Left colon (tissue), 2 donors: ENCODE results near the gene SCNN1B. TPM values are rescaled to one million over a fixed set of nuclear protein-coding genes. Genes with fewer than 3 reads are reported as not detected.
"Not testable (repeated sequence)": the region's sequence is repeated elsewhere in the genome, so short reads cannot be mapped to it uniquely, and the experiment has no call there.

ENCODE experiments used
- ATAC-seq: fragments of 200-7000 bp; cut with Tn5 transposase; one replicate; pipeline ENCODE4 v1.9.1; 2020; ENCODE audit warnings: mild to moderate bottlenecking, moderate library complexity
- DNase-seq, 2 donors: peaks; one replicate each; pipeline ENCODE4 v3.0.0-alpha.2; 2020
- intact Hi-C, 2 donors: fragments of 100-400 bp; cut with DNase I in 1 of 2; cut with micrococcal nuclease in 1 of 2; formaldehyde crosslinking; loops; one replicate each; pipeline versions ENCODE4 v1.11.2 to v1.14.0; 2022; cut with DNase I, micrococcal nuclease
- long read RNA-seq: library from polyadenylated mRNA; unstranded; transcript quantifications from one replicate; pipeline ENCODE4 v2.0.0, GENCODE V29; 2021
- total RNA-seq, 2 donors: library from RNA; stranded (reverse); fragmentation: NEBNext Ultra II Directional; extraction: Animal tissue kit (Norgen Biotek cat#: 25700); gene quantifications; one replicate each; pipeline ENCODE4 v1.2.1, GENCODE V29; 2021
- donor health status: DM: no; HTN: no; CAD: no.
- donor health status: DM: yes; HTN: yes; CAD: no.

SCNN1B gene
- 100 to 1,000 TPM; 322 to 715 TPM for total RNA-seq
- long read RNA-seq, transcript SCNN1B-202 (13 exons, 2,597 nt), result major isoform, 189 of 958 reads
- long read RNA-seq, transcript SCNN1B-207 (11 exons, 1,825 nt), result minor isoform, 15 of 958 reads
- long read RNA-seq, partial matches to known transcripts, result 631 of 958 reads
- long read RNA-seq, other reads (novel, unspliced or antisense), result 122 of 958 reads

DNA sequence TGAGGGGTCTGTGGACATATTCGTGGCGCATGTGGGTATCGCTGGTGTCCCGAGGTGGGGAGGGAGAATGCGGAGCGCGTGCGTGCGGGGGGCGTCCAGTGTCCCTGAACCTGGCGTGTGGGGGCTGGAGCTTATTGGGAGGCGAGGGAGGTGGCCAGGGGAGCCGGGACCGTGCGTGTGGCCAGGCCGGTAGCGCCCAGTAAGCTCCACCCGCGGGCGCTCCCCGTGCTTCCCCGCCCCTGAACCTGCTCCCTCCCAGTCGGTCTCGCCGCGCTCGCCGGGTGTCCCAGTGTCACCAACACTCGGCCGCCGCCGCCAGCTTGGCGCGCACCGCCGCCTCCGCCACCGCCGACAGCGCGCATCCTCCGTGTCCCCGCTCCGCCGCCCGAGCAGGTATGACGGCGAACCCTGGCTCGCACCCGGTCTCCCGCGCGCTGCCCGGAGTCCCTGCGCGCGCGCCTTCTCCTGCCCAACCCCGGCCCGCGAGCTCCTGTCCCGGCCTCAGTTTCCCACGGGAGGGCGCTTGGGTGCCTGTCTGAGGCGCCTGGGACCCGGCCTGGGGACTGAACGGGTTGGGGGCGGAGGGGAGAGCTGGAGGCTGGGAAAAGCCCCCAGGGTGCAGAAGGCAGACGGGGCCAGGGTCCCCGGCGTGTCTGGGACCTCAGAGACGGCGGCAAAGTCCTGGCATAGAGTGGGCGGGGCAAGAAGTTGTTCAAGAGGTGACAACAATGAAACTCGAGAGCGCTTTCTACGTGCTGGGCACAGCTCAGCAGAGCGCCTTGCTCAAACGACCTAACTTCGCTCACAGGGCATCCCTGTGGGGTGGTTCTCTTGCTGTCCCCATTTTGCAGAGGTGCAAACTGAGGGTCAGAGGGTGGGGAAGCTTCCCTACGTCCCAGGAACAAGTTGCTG lies at the start of gene SCNN1B:
SCNN1B (plus strand) TSS at position 258 of the 912 bp plus-strand sequence. CDS start 46,298 bp downstream, outside the sequence.
- DNase-seq (peak; percentile 77 to 80), ATAC-seq (peak; percentile 92)
- intact Hi-C loops, result no loop called here

GRCh38 chr16:23252310-23252709 lies 49.8 kb upstream of the SCNN1B start:
- DNase-seq (no peak), ATAC-seq (no peak)
- intact Hi-C loops, result no loop called here

GRCh38 chr16:23253650-23254049 lies 48.5 kb upstream of the SCNN1B start:
- ATAC-seq, intact Hi-C loops, DNase-seq: not testable (repeated sequence)

- no peak for ATAC-seq
- intact Hi-C loops, result no loop called here
- DNase-seq, result no peak
Observed at GRCh38 chr16:23254338-23254737, 47.8 kb upstream of the SCNN1B start.

DNA sequence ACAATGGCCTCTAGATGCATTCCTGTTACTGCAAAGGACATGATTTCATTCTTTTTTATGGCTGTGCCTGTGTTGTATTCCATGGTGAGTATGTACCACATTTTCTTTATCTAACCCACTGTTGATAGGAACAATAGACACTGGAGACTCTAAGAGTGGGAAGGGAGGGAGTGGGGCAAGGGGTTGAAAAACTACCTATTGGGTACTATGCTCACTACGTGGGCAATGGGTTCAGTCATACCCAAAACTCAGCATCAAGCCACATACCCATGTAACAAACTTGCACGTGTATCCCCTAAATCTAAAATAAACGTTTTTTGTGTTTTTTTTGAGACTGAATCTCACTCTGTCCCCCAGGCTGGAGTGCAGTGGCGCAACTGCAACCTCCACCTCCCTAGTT lies 47.1 kb upstream of the SCNN1B start:
- ATAC-seq, result no peak
- DNase-seq, result no peak
- intact Hi-C loops, result no loop called here

DNA sequence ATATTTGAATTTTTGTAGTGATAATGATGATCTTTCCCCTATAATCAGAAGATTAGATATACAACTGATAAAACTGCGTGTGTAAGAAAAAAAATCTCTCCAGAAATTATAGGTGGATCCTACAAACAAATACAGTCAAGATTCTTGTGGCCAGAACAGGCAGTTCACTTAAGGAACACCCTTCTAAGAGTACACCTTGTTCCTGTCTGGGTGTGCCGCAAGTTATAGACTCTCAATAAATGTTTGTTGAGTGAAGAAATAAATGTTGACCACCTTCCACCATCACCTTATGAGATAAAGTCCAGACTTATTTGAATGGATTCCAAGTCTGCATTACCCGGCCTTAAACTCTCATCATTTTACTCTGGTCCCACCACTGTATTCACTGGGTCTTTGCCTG lies 45.7 kb upstream of the SCNN1B start:
- peak; percentile 79 for ATAC-seq
- intact Hi-C loops, result no loop called here

GRCh38 chr16:23257682-23258081 lies 44.4 kb upstream of the SCNN1B start:
- intact Hi-C loops, result no loop called here
- DNase-seq (no peak), ATAC-seq (peak; percentile 14)

More for the DNA sequence above, 45.7 kb upstream of the SCNN1B start:
- peak in 1 of 2 donors; percentile 53 for DNase-seq

- ATAC-seq (peak; percentile 55), DNase-seq (peak in 1 of 2 donors; percentile 69)
- intact Hi-C loops, result no loop called here
Observed at GRCh38 chr16:23258919-23259237, 43.2 kb upstream of the SCNN1B start.

DNA sequence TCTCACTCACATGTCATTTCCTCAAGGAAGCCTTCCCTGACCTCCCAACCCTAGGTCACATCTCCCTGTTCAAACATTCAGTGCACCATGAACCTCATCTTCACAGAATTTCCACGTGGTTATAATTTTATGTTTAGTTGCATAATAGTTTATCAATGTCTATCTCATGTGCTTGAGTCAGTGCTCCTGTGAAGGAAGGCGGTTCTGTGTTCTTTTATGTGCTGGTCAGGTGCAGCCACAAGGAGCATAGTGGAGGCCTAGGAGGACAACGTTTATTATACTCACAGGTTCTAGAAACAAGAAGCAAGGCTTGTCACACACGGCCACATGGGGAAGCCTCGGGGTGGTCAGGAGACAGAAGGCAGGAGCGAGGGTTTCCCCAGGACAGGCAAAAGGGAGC lies 34.5 kb upstream of the SCNN1B start:
- ATAC-seq (peak; percentile 69), DNase-seq (no peak)
- intact Hi-C loops, result no loop called here

DNA sequence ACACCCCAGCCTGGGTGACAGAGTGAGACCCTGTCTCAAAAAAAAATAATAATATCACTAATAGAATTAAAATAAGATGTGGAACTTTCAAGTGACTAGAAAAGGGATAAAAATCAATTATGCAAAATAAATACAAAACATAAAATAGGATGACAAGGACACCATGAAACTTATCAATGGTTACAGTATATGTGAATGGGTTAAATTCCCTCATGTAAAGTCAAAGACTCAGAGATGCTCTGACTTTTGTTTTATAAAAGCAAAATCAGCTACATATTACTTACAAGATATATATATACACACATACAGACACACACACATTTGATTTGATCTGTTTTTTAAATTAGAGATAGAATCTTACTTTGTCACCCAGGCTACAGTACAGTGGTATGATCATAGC lies 33.5 kb upstream of the SCNN1B start:
- intact Hi-C loops, result no loop called here
- DNase-seq, result no peak
- ATAC-seq, result no peak

DNA sequence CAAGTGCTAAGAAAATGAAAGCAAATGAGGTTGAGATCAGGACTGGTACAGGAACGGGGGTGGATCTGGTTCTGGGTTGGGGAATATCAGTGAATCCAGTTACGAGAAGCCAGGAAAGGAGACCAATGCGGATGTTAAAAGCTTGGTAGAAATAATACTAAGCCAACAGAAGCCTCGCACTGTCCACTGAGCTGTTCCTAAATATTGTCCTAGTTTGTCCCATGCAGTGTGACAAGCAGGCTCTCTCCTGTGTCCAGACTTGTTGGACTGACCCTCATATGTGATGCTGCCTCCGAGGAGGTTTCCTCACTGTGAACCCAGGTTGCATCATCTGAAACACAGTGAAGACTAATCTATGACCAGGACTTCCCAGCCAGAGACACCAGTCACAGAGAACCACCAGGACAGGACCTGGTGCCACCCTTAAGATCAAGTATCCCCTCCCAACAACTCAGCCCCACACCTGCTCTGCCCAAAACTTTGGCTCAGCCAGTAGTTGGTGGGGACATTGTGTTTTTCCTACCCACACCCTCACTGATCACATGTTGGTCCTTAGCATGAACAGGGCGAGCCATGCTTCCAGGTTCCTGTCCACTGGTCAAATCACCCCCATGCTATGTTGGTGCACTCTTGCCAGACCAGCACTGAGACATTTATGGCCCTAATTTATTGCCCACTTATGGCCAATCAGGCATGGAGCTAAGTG lies 32.7 kb upstream of the SCNN1B start:
- ATAC-seq, result peak; percentile 34
- intact Hi-C loops, result no loop called here
- DNase-seq, result no peak

DNA sequence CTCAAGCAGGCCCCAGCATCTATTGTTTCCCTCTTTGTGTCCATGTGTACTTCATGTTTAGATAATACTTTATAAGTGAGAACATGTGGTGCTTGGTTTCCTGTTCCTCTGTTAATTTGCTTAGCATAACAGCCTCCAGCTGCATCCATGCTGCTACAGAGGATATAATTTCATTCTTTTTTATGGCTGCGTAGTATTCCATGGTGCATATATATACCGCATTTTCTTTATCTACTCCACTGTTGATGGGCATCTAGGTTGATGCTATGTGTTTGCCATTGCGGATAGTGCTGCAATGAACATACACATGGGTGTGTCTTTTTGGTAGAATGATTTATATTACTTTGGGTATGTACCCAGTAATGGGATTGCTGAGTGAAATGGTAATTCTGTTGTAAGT lies 31.4 kb upstream of the SCNN1B start:
- ATAC-seq, result no peak
- DNase-seq, result no peak
- intact Hi-C loops, result no loop called here

GRCh38 chr16:23274968-23275367 lies 27.1 kb upstream of the SCNN1B start:
- DNase-seq, result no peak
- ATAC-seq, result peak; percentile 63
- intact Hi-C loops, result no loop called here

GRCh38 chr16:23276821-23277220 lies 25.3 kb upstream of the SCNN1B start:
- intact Hi-C loops, result no loop called here
- ATAC-seq (no peak), DNase-seq (no peak)

GRCh38 chr16:23278031-23278430 lies 24.1 kb upstream of the SCNN1B start:
- intact Hi-C loops, result no loop called here
- DNase-seq, result no peak
- ATAC-seq, result no peak

- DNase-seq (no peak), ATAC-seq (peak; percentile 42)
Observed at GRCh38 chr16:23279721-23280153, 22.4 kb upstream of the SCNN1B start.

GRCh38 chr16:23280483-23280967 lies 21.6 kb upstream of the SCNN1B start:
- ATAC-seq (peak; percentile 45), DNase-seq (no peak)
- intact Hi-C loops, result no loop called here

More at GRCh38 chr16:23279721-23280153, 22.4 kb upstream of the SCNN1B start:
- intact Hi-C loops, result no loop called here

- intact Hi-C loops, result no loop called here
- no peak for DNase-seq
- ATAC-seq, result peak; percentile 9
Observed at GRCh38 chr16:23282568-23282967, 19.5 kb upstream of the SCNN1B start.

GRCh38 chr16:23283571-23283970 lies 18.5 kb upstream of the SCNN1B start:
- DNase-seq, result no peak
- intact Hi-C loops, result no loop called here

GRCh38 chr16:23284584-23284983 lies 17.5 kb upstream of the SCNN1B start:
- ATAC-seq (no peak), DNase-seq (no peak)
- intact Hi-C loops, result no loop called here

More at GRCh38 chr16:23283571-23283970, 18.5 kb upstream of the SCNN1B start:
- no peak for ATAC-seq
